Left forelimb (tissue), 1 donor: ENCODE results near the gene GRID2.
"Not testable (repeated sequence)": the region's sequence is repeated elsewhere in the genome, so short reads cannot be mapped to it uniquely, and the experiment has no call there.

ENCODE experiments used
- DNase-seq: peaks from one replicate; pipeline ENCODE4 v3.0.0-alpha.2; 2018; ENCODE audit warnings: low spot score

GRID2 gene

GRCh38 chr4:92438722-92439121 lies 135.0 kb downstream of the GRID2 start:
- not testable (repeated sequence) for DNase-seq

- DNase-seq = not testable (repeated sequence)
Observed at GRCh38 chr4:92442131-92442530, 138.4 kb downstream of the GRID2 start.

GRCh38 chr4:92444143-92444843 lies 140.5 kb downstream of the GRID2 start:
- DNase-seq = not testable (repeated sequence)

- no peak for DNase-seq
Observed at GRCh38 chr4:92445127-92445526, 141.4 kb downstream of the GRID2 start.

GRCh38 chr4:92447255-92447905 lies 143.6 kb downstream of the GRID2 start:
- no peak for DNase-seq

GRCh38 chr4:92448176-92448575 lies 144.4 kb downstream of the GRID2 start:
- DNase-seq = not testable (repeated sequence)

- no peak for DNase-seq
Observed at GRCh38 chr4:92450694-92451093, 146.9 kb downstream of the GRID2 start.

GRCh38 chr4:92451782-92452181 lies 148.0 kb downstream of the GRID2 start:
- no peak for DNase-seq

GRCh38 chr4:92452383-92452782 lies 148.6 kb downstream of the GRID2 start:
- DNase-seq = not testable (repeated sequence)

GRCh38 chr4:92455329-92455839 lies 151.6 kb downstream of the GRID2 start:
- no peak for DNase-seq

GRCh38 chr4:92455951-92456350 lies 152.2 kb downstream of the GRID2 start:
- no peak for DNase-seq

GRCh38 chr4:92461732-92462131 lies 158.0 kb downstream of the GRID2 start:
- DNase-seq = no peak

- no peak for DNase-seq
Observed at GRCh38 chr4:92477298-92477697, 173.5 kb downstream of the GRID2 start.

GRCh38 chr4:92483341-92483740 lies 179.6 kb downstream of the GRID2 start:
- no peak for DNase-seq

- no peak for DNase-seq
Observed at GRCh38 chr4:92488496-92488895, 184.7 kb downstream of the GRID2 start.

GRCh38 chr4:92497141-92497540 lies 193.4 kb downstream of the GRID2 start:
- DNase-seq = no peak

- no peak for DNase-seq
Observed at GRCh38 chr4:92501456-92501855, 197.7 kb downstream of the GRID2 start.

- DNase-seq = no peak
Observed at GRCh38 chr4:92506933-92507332, 203.2 kb downstream of the GRID2 start.

- DNase-seq = no peak
Observed at GRCh38 chr4:92514627-92515026, 210.9 kb downstream of the GRID2 start.

GRCh38 chr4:92516450-92516849 lies 212.7 kb downstream of the GRID2 start:
- no peak for DNase-seq

- no peak for DNase-seq
Observed at GRCh38 chr4:92519727-92520126, 216.0 kb downstream of the GRID2 start.

GRCh38 chr4:92520563-92520962 lies 216.8 kb downstream of the GRID2 start:
- DNase-seq = no peak

GRCh38 chr4:92521941-92522340 lies 218.2 kb downstream of the GRID2 start:
- no peak for DNase-seq

- no peak for DNase-seq
Observed at GRCh38 chr4:92522356-92522755, 218.6 kb downstream of the GRID2 start.
